MCF 10A (cell line): ENCODE measurements around the gene MYH6. TPM values are rescaled to one million over a fixed set of nuclear protein-coding genes. Genes with fewer than 3 reads are reported as not detected.

ENCODE experiments used
- BruUV-seq: library from RNA; stranded (reverse); fragments of 400-500 nt; replicated peaks from 2 replicates; lab custom pipeline; 2021; lab: Mats Ljungman, UMichigan
- CTCF ChIA-PET: fragments of 300-600 bp; sonication (Branson Sonifier 250); formaldehyde crosslinking; extraction: SDS; loops from one replicate; lab custom pipeline; 2021; ENCODE audit warnings: antibody characterized with exemption, inconsistent platforms; lab: Yijun Ruan, JAX
- POLR2A ChIA-PET: fragments of 300-600, 350-650 bp; sonication (Branson Sonifier 250); formaldehyde crosslinking; extraction: SDS; loops from one replicate; lab custom pipeline; 2020; ENCODE audit warnings: antibody characterized with exemption, inconsistent platforms; lab: Yijun Ruan, JAX
- DNase-seq: peaks from one replicate; pipeline ENCODE4 v3.0.0-alpha.2; 2018; ENCODE audit not compliant: unreplicated experiment
- H3K27ac Mint-ChIP-seq: one replicate; pipeline ENCODE4 v1.8.0; 2022; ENCODE audit warnings: mild to moderate bottlenecking, low read depth, mixed read lengths; ENCODE audit not compliant: unreplicated experiment
- H3K27me3 Mint-ChIP-seq: one replicate; pipeline ENCODE4 v1.8.0; 2022; ENCODE audit warnings: mixed read lengths; ENCODE audit not compliant: insufficient read depth, unreplicated experiment
- H3K36me3 Mint-ChIP-seq: one replicate; pipeline ENCODE4 v1.8.0; 2022; ENCODE audit warnings: mild to moderate bottlenecking, moderate library complexity, mixed read lengths; ENCODE audit not compliant: insufficient read depth, unreplicated experiment
- H3K4me1 Mint-ChIP-seq: one replicate; pipeline ENCODE4 v1.8.0; 2022; ENCODE audit warnings: mixed read lengths; ENCODE audit not compliant: insufficient read depth, unreplicated experiment
- H3K4me3 Mint-ChIP-seq: one replicate; pipeline ENCODE4 v1.8.0; 2022; ENCODE audit warnings: mild to moderate bottlenecking, moderate library complexity, mixed read lengths; ENCODE audit not compliant: unreplicated experiment
- H3K9me3 Mint-ChIP-seq: one replicate; pipeline ENCODE4 v1.8.0; 2022; ENCODE audit warnings: mixed read lengths; ENCODE audit not compliant: unreplicated experiment
- intact Hi-C: fragments of 100-400 bp; cut with micrococcal nuclease; formaldehyde crosslinking; loops from 2 replicates; pipeline ENCODE4 v1.14.1; 2022
- total RNA-seq: library from RNA; stranded (reverse); gene quantifications from 2 replicates; pipeline ENCODE4 v1.2.3, GENCODE V29; 2022
- TF ChIP-seq, protein P1 (sequence below): fragments of 200-600 bp; IDR thresholded peaks from one replicate; pipeline ENCODE4 v1.8.0; 2022; ENCODE audit warnings: antibody characterized with exemption, mild to moderate bottlenecking; ENCODE audit not compliant: unreplicated experiment

MYH6 gene
- total RNA-seq, 1 experiment from 2014 or later: not detected

- H3K27me3 Mint-ChIP-seq: peaks cover 36% of the 10 kb centered on the region
- H3K27ac Mint-ChIP-seq: no peak overlapping the region
- H3K36me3 Mint-ChIP-seq: no peaks in the 10 kb centered on the region
Measured at GRCh38 chr14:23359722-23360447, 48.2 kb downstream of the MYH6 start.

DNA sequence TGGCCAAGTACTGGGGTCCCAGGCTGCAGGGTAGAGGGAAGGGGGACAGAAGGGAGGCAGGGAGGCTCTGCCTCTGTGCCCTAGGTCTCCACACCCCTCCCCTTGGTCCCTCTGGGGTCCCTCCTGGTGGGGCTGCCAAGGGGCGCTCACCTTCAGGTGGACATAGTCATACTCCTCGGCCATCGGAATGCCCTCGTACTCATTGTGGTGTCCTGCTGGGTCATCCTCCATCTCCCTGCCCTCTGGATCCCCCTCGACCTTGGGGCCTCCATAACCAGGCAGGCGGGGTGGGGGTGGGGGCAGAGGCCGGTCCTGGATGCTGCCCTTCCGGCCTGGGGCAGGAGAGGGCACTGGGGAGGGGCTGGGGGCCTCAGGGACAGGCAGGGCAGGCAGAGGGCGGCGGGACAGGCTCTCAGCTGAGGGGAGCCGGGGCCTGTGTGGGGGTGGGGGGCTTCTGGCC is 48.9 kb downstream of the MYH6 start:
- no peaks in the 10 kb centered on the region for H3K36me3 Mint-ChIP-seq
- no peaks in the 10 kb centered on the region for H3K4me1 Mint-ChIP-seq
- DNase-seq: no peak
- H3K9me3 Mint-ChIP-seq: no peaks in the 10 kb centered on the region
- no peak overlapping the region for H3K4me3 Mint-ChIP-seq
- no TSS peak for BruUV-seq
- peaks cover 36% of the 10 kb centered on the region for H3K27me3 Mint-ChIP-seq
- TF ChIP-seq, protein P1, sequence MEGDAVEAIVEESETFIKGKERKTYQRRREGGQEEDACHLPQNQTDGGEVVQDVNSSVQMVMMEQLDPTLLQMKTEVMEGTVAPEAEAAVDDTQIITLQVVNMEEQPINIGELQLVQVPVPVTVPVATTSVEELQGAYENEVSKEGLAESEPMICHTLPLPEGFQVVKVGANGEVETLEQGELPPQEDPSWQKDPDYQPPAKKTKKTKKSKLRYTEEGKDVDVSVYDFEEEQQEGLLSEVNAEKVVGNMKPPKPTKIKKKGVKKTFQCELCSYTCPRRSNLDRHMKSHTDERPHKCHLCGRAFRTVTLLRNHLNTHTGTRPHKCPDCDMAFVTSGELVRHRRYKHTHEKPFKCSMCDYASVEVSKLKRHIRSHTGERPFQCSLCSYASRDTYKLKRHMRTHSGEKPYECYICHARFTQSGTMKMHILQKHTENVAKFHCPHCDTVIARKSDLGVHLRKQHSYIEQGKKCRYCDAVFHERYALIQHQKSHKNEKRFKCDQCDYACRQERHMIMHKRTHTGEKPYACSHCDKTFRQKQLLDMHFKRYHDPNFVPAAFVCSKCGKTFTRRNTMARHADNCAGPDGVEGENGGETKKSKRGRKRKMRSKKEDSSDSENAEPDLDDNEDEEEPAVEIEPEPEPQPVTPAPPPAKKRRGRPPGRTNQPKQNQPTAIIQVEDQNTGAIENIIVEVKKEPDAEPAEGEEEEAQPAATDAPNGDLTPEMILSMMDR: no peak
- ChIA-PET POLR2A (no interaction called here), CTCF (interaction anchor here (0.6 to 0.8 kb wide), 2 partner anchors 16 to 20 kb away, joined by 3 read pairs; no protein-coding TSS in a partner anchor)
- no peak overlapping the region for H3K27ac Mint-ChIP-seq
- intact Hi-C loops: no loop called here

More at GRCh38 chr14:23359722-23360447, 48.2 kb downstream of the MYH6 start:
- no peak for DNase-seq
- CTCF ChIA-PET: interaction anchor here (0.6 to 1.5 kb wide), 3 partner anchors 10 to 21 kb away, joined by 3 to 9 read pairs (median 3); no protein-coding TSS in a partner anchor
- Mint-ChIP-seq H3K9me3 (no peaks in the 10 kb centered on the region), H3K4me1 (no peaks in the 10 kb centered on the region), H3K4me3 (no peak overlapping the region)
- TF ChIP-seq, protein P1: no peak
- intact Hi-C loops: no loop called here
- POLR2A ChIA-PET: no interaction called here
- no TSS peak for BruUV-seq

- no peak for DNase-seq
- TF ChIP-seq, protein P1: no peak
- no peaks in the 10 kb centered on the region for H3K36me3 Mint-ChIP-seq
- peaks cover 37% of the 10 kb centered on the region for H3K27me3 Mint-ChIP-seq
- H3K27ac Mint-ChIP-seq: no peak overlapping the region
- ChIA-PET POLR2A (no interaction called here), CTCF (interaction anchor here (0.5 to 1.2 kb wide), 3 partner anchors 15 to 56 kb away, joined by 3 to 5 read pairs (median 3); no protein-coding TSS in a partner anchor)
- no peak overlapping the region for H3K4me3 Mint-ChIP-seq
- intact Hi-C loops: no loop called here
- no peaks in the 10 kb centered on the region for H3K4me1 Mint-ChIP-seq
- no peaks in the 10 kb centered on the region for H3K9me3 Mint-ChIP-seq
- BruUV-seq: no TSS peak
Measured at GRCh38 chr14:23358553-23359166, 49.4 kb downstream of the MYH6 start.

DNA sequence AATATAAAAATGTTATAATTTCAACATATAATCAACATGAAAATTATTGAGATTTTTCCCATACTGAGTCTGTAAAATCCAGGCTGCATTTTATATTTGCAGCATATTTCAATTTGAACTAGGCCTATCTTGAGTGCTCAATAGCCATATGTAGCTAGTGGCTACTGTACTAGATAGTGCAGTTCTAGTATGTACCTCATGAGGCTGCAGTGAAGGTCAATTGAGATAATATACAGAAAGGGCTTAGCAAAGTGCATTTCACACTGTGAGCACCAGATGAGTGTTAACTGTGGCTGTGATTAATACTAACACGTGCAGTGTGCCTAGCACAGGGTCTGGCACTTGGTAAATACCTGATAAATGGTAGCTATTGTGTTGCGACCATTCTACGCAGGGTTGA is 50.0 kb downstream of the MYH6 start:
- Mint-ChIP-seq H3K36me3 (no peaks in the 10 kb centered on the region), H3K27ac (no peak overlapping the region), H3K4me3 (no peak overlapping the region), H3K9me3 (no peaks in the 10 kb centered on the region), H3K27me3 (peaks cover 44% of the 10 kb centered on the region), H3K4me1 (no peaks in the 10 kb centered on the region)
- intact Hi-C loops: no loop called here
- no TSS peak for BruUV-seq
- POLR2A ChIA-PET: no interaction called here
- TF ChIP-seq, protein P1: no peak
- CTCF ChIA-PET: interaction anchor here (0.6 to 1.2 kb wide), 3 partner anchors 18 to 1769 kb away, joined by 3 read pairs; no protein-coding TSS in a partner anchor
- DNase-seq: no peak
